ENCODE results near the gene TMEM212. TPM values are rescaled to one million over a fixed set of nuclear protein-coding genes. Genes with fewer than 3 reads are reported as not detected.
A peak's percentile ranks its signal among the peaks of the same experiment; 100 is the strongest.

The TMEM212 gene
- total and polyA plus RNA-seq, 9 of the 15 experiments (the other 6 are each of a cell fraction or from before 2014, with no cell fraction given): not detected

DNA sequence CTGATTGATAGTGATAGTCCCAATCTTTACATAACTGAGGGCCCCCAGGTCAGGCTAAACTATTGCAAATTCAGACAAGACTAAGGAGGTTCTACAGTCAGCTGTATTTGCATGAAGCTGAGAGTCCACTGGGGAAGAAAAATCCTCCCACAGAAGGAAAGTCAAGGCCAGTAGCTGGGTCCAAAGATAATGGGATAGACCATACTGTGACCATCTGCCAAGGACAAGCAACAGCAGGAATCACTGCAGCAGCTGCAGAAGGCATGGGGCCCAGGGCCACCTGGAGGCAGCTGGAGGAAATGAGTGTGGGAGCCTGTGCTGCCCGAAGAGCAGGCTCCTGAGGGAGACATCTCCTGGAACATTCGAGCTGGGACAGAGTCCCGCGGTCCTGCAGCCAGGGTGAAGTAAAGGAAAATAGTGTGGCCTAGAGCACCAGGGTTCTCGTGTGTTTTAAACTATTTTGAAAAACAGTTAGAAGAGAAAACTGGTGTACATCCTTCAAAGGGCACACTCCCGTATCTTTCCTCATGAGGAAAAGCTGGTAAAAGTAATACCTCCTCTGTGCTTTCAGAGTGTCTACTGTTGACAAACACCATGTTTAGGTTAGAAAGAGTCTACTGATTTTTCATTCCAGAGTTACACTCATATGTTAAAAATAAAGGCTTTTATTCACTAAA lies 13.2 kb upstream of the TMEM212 start (continued):
- TF ChIP-seq RAD21 (CRISPR knock-in tag; conservative IDR thresholded peaks at IDR 0.05 in 1 of 2, IDR thresholded peaks at IDR 0.05 in 1 of 2) (peak; percentile 69 to 89), CTBP1 (IDR thresholded peaks at IDR 0.05; ENCODE audit: borderline replicate concordance) (peak; percentile 70; the same call in 1 of the 2 replicates), TRIM28 (IDR thresholded peaks at IDR 0.05) (no peak), TGIF2 (CRISPR knock-in tag; IDR thresholded peaks at IDR 0.05) (no peak), ARID3A (IDR thresholded peaks at IDR 0.05; ENCODE audit: borderline replicate concordance, low read depth, low read length) (no peak), MECOM (CRISPR knock-in tag; IDR thresholded peaks at IDR 0.05) (peak; percentile 33; the same call in 1 of the 2 replicates), TEAD4 (IDR thresholded peaks at IDR 0.05; ENCODE audit: low read length) (peak; percentile 47; the same call in 1 of the 2 replicates), TEAD4 (CRISPR knock-in tag; IDR thresholded peaks at IDR 0.05; ENCODE audit: borderline replicate concordance) (no peak)
- TF ChIP-seq, protein P1, sequence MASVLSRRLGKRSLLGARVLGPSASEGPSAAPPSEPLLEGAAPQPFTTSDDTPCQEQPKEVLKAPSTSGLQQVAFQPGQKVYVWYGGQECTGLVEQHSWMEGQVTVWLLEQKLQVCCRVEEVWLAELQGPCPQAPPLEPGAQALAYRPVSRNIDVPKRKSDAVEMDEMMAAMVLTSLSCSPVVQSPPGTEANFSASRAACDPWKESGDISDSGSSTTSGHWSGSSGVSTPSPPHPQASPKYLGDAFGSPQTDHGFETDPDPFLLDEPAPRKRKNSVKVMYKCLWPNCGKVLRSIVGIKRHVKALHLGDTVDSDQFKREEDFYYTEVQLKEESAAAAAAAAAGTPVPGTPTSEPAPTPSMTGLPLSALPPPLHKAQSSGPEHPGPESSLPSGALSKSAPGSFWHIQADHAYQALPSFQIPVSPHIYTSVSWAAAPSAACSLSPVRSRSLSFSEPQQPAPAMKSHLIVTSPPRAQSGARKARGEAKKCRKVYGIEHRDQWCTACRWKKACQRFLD (CRISPR knock-in tag; IDR thresholded peaks at IDR 0.05): peak; percentile 69; the same call in 1 of the 2 replicates
- TF ChIP-seq, protein P2, sequence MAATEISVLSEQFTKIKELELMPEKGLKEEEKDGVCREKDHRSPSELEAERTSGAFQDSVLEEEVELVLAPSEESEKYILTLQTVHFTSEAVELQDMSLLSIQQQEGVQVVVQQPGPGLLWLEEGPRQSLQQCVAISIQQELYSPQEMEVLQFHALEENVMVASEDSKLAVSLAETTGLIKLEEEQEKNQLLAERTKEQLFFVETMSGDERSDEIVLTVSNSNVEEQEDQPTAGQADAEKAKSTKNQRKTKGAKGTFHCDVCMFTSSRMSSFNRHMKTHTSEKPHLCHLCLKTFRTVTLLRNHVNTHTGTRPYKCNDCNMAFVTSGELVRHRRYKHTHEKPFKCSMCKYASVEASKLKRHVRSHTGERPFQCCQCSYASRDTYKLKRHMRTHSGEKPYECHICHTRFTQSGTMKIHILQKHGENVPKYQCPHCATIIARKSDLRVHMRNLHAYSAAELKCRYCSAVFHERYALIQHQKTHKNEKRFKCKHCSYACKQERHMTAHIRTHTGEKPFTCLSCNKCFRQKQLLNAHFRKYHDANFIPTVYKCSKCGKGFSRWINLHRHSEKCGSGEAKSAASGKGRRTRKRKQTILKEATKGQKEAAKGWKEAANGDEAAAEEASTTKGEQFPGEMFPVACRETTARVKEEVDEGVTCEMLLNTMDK (IDR thresholded peaks at IDR 0.05; ENCODE audit: borderline replicate concordance, insufficient read depth, low read depth, low read length, poor library complexity, severe bottlenecking): peak; percentile 22
- TF ChIP-seq, protein P3, sequence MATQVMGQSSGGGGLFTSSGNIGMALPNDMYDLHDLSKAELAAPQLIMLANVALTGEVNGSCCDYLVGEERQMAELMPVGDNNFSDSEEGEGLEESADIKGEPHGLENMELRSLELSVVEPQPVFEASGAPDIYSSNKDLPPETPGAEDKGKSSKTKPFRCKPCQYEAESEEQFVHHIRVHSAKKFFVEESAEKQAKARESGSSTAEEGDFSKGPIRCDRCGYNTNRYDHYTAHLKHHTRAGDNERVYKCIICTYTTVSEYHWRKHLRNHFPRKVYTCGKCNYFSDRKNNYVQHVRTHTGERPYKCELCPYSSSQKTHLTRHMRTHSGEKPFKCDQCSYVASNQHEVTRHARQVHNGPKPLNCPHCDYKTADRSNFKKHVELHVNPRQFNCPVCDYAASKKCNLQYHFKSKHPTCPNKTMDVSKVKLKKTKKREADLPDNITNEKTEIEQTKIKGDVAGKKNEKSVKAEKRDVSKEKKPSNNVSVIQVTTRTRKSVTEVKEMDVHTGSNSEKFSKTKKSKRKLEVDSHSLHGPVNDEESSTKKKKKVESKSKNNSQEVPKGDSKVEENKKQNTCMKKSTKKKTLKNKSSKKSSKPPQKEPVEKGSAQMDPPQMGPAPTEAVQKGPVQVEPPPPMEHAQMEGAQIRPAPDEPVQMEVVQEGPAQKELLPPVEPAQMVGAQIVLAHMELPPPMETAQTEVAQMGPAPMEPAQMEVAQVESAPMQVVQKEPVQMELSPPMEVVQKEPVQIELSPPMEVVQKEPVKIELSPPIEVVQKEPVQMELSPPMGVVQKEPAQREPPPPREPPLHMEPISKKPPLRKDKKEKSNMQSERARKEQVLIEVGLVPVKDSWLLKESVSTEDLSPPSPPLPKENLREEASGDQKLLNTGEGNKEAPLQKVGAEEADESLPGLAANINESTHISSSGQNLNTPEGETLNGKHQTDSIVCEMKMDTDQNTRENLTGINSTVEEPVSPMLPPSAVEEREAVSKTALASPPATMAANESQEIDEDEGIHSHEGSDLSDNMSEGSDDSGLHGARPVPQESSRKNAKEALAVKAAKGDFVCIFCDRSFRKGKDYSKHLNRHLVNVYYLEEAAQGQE (IDR thresholded peaks at IDR 0.05; ENCODE audit: borderline replicate concordance): peak; percentile 78
- TF ChIP-seq, protein P3 (CRISPR knock-in tag; IDR thresholded peaks at IDR 0.05; ENCODE audit: low read depth): no peak
